Nephron progenitor cell (in vitro differentiated cells): ENCODE data around the gene FARP2.

Experiments
- DNase-seq: peaks from one replicate; pipeline ENCODE4 v3.0.0; 2021
- H3K27ac Mint-ChIP-seq: 2 replicates; pipeline ENCODE4 v1.8.0; 2021; ENCODE audit warnings: mild to moderate bottlenecking, moderate library complexity, mixed read lengths
- H3K27me3 Mint-ChIP-seq: 2 replicates; pipeline ENCODE4 v1.8.0; 2021; ENCODE audit warnings: mild to moderate bottlenecking, low read depth, mixed read lengths; ENCODE audit not compliant: poor library complexity
- H3K36me3 Mint-ChIP-seq: 2 replicates; pipeline ENCODE4 v1.8.0; 2021; ENCODE audit warnings: low read depth, mixed read lengths
- H3K4me1 Mint-ChIP-seq: 2 replicates; pipeline ENCODE4 v1.8.0; 2021; ENCODE audit warnings: mixed read lengths
- H3K4me3 Mint-ChIP-seq: 2 replicates; pipeline ENCODE4 v1.8.0; 2021; ENCODE audit warnings: mild to moderate bottlenecking, moderate library complexity, mixed read lengths
- H3K9me3 Mint-ChIP-seq: 2 replicates; pipeline ENCODE4 v1.8.0; 2021; ENCODE audit warnings: mild to moderate bottlenecking, moderate library complexity, mixed read lengths
- TF ChIP-seq, protein P1 (sequence below): fragments of 200-600 bp; sonication (generic); IDR thresholded peaks from 2 replicates; pipeline ENCODE4 v1.5.0; 2021; ENCODE audit warnings: antibody characterized with exemption

The FARP2 gene

DNA sequence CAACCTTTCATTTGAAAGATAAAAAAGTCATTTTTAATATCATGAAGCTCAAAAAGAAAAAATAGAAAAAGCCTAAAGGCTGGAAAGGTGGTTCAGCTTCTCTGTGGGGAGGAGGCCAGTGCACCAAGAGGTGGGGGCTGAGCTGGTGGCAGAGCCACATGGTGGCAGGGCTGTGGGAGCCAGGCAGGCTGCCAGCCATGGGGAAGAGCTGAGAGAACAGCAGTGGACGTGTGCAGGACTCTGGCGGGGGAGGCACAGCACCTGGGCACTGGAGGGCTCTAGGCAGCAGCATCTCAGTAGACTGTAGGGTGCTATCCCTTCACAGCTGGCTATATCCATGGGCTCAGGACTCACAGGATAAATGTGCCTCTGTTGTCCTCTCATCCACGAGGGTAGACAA is 104.5 kb downstream of the FARP2 start:
- no peak overlapping the region for H3K27ac Mint-ChIP-seq
- peaks cover 4% of the 10 kb centered on the region for H3K27me3 Mint-ChIP-seq
- no peak overlapping the region for H3K4me3 Mint-ChIP-seq
- no peaks in the 10 kb centered on the region for H3K9me3 Mint-ChIP-seq
- H3K36me3 Mint-ChIP-seq = no peaks in the 10 kb centered on the region
- TF ChIP-seq, protein P1, sequence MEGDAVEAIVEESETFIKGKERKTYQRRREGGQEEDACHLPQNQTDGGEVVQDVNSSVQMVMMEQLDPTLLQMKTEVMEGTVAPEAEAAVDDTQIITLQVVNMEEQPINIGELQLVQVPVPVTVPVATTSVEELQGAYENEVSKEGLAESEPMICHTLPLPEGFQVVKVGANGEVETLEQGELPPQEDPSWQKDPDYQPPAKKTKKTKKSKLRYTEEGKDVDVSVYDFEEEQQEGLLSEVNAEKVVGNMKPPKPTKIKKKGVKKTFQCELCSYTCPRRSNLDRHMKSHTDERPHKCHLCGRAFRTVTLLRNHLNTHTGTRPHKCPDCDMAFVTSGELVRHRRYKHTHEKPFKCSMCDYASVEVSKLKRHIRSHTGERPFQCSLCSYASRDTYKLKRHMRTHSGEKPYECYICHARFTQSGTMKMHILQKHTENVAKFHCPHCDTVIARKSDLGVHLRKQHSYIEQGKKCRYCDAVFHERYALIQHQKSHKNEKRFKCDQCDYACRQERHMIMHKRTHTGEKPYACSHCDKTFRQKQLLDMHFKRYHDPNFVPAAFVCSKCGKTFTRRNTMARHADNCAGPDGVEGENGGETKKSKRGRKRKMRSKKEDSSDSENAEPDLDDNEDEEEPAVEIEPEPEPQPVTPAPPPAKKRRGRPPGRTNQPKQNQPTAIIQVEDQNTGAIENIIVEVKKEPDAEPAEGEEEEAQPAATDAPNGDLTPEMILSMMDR = no peak
- no peak for DNase-seq
- H3K4me1 Mint-ChIP-seq = no peaks in the 10 kb centered on the region

DNA sequence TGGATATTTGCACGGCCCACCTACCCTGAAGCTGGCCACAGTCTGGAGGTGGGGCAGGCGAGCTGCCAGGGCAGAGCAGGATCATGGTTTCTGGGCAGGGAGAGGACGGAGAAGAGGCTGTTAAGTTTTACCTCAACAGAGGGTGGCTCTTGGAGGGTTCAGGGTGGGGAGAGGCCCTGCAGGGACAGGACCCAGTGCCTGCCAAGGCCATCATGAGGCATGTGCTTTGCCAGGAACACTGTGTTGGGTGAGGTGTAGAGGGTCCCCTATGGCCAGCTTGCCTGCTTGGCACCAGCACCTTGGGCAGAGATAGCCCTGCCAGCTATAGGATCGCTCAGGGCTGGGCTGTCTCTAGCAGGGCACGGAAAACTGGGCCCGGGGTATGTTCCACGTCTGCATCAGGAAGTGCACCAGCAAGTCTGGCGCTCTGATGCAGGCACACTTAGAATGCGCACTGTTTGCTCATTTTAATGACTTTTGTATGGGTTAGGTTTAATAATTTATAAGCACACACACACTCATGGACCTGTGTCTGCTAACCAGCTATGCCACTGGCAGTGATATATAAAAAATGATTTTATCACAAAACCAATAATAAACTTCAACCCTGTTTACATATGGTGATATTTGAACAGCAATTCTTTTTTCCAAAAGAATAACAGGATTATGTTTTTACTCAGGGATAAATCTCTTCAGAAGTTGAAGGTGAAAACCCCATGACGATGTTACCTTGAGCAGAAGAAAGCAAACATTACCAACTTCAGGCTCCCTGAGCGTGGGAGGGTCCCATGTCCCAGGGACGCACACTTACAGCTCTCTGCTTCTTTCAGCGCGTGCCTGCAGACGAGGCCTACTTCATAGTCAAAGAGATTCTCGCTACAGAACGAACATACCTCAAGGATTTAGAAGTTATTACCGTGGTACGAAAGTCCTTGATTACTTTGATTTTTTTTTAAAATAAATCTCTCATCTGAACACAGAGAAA is 105.9 kb downstream of the FARP2 start:
- no peaks in the 10 kb centered on the region for H3K9me3 Mint-ChIP-seq
- no peak for DNase-seq
- no peaks in the 10 kb centered on the region for H3K36me3 Mint-ChIP-seq
- TF ChIP-seq, protein P1 = no peak
- no peak overlapping the region for H3K27ac Mint-ChIP-seq
- no peak overlapping the region for H3K4me3 Mint-ChIP-seq
- H3K27me3 Mint-ChIP-seq = peaks cover 6% of the 10 kb centered on the region
- no peaks in the 10 kb centered on the region for H3K4me1 Mint-ChIP-seq

DNA sequence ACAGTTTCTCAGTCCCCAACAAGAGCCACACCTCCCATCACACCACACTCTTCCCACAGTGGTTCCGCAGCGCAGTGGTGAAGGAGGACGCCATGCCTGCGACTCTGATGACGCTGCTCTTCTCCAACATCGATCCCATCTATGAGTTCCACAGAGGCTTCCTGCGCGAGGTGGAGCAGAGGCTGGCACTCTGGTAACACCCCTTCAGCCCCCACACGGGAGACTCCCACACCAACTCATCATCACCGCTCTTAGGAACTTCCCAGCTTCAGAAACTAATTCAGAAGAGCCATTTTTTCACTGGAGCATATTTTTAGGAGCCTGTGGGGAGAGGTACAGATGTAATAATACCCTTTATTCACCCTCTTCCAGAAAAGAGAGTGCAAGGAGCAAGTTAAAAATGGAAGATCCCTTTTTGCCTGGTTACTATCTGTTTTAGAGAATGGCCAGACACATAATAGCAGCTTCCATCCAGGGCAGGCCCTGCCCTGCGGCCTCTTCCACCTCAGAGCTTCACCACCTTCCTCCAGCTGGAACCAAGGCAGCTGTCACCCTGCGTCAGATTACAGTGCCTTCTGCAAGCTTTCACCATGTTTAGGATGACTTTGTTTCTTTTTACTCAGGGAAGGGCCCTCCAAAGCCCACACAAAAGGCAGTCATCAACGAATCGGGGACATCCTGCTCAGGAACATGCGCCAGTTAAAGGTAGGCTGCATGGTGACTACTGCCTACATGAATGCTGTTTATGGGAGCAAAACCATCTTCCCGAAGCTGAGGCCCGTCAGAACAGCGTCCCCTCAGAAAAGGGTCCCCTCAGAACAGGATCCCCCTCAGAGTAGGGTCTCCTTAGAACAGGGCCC is 107.4 kb downstream of the FARP2 start:
- Mint-ChIP-seq H3K36me3 (no peaks in the 10 kb centered on the region), H3K9me3 (no peaks in the 10 kb centered on the region), H3K4me3 (no peak overlapping the region), H3K4me1 (no peaks in the 10 kb centered on the region), H3K27me3 (peaks cover 6% of the 10 kb centered on the region), H3K27ac (no peak overlapping the region)
- TF ChIP-seq, protein P1 = no peak
- DNase-seq = no peak

DNA sequence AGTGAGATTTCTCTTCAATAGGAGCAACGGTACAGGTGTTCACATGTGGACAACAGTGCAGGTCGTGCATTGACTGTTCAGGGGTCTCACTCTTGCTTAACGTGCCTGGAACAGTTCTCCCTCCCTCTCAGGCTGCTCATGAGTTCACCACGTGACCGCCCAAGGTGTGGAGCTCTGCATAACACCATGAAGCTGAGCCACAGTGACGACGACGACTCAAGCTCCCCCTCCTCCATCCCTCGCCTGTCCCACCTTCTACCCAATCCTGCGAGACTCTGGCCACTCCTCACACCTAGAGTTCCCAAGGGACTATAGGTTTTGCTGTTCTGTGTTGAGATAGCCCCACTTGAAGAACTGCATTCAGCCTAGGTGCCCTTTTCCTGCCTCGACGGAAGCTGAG is 109.5 kb downstream of the FARP2 start:
- no peaks in the 10 kb centered on the region for H3K9me3 Mint-ChIP-seq
- no peaks in the 10 kb centered on the region for H3K36me3 Mint-ChIP-seq
- TF ChIP-seq, protein P1 = no peak
- no peaks in the 10 kb centered on the region for H3K4me1 Mint-ChIP-seq
- no peak overlapping the region for H3K4me3 Mint-ChIP-seq
- no peak overlapping the region for H3K27ac Mint-ChIP-seq
- DNase-seq = no peak
- H3K27me3 Mint-ChIP-seq = peaks cover 9% of the 10 kb centered on the region

DNA sequence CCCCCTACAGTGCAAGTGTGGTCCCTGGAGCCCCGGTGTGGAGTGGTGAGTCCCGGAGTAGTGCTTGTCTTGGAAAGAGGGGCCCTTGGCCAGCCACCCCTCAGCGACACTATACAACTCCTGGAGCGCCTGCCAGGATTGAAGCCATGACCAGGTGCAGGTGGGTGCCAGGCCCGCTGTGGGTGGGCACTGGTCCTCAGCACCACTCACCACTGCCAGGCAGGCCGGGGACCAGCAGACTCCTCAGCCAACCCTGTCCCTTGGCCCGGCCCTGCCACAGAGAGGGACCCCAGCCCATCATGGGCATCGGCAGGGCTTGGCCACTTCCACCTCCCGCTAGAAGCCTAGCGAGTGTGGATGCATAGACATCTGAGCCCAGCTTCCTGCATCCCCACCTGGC is 110.1 kb downstream of the FARP2 start:
- no peaks in the 10 kb centered on the region for H3K9me3 Mint-ChIP-seq
- no peak for DNase-seq
- TF ChIP-seq, protein P1 = no peak
- no peak overlapping the region for H3K4me3 Mint-ChIP-seq
- no peak overlapping the region for H3K27ac Mint-ChIP-seq
- no peaks in the 10 kb centered on the region for H3K4me1 Mint-ChIP-seq
- H3K36me3 Mint-ChIP-seq = no peaks in the 10 kb centered on the region
- H3K27me3 Mint-ChIP-seq = peaks cover 12% of the 10 kb centered on the region
